WTC11 (cell line): ENCODE results near the gene HFE. TPM values are rescaled to one million over a fixed set of nuclear protein-coding genes. Genes with fewer than 3 reads are reported as not detected.
A peak's percentile ranks its signal among the peaks of the same experiment; 100 is the strongest.

Experiments used
- ATAC-seq: fragments of 200-7000 bp; cut with Tn5 transposase; 2 replicates; pipeline ENCODE4 v1.10.0; 2021; ENCODE audit warnings: mild to moderate bottlenecking, moderate library complexity
- CTCF ChIA-PET: fragments of 300-600 bp; sonication (Branson Sonifier 250); formaldehyde crosslinking; loops from one replicate; lab custom pipeline; 2021; ENCODE audit warnings: antibody characterized with exemption; lab: Charles Lee
- POLR2A ChIA-PET: fragments of 350-600 bp; sonication (Branson Sonifier 250); formaldehyde crosslinking; loops from one replicate; lab custom pipeline; 2021; ENCODE audit warnings: antibody characterized with exemption; lab: Charles Lee
- DNase-seq: peaks from one replicate; pipeline ENCODE4 v3.0.0; 2021; ENCODE audit warnings: low spot score
- H3K27ac Mint-ChIP-seq: 2 replicates; pipeline ENCODE4 v1.8.0; 2021; ENCODE audit warnings: mixed read lengths
- H3K27me3 Mint-ChIP-seq: 2 replicates; pipeline ENCODE4 v1.8.0; 2021; ENCODE audit warnings: low read depth, mild to moderate bottlenecking, moderate library complexity, mixed read lengths
- H3K36me3 Mint-ChIP-seq: 2 replicates; pipeline ENCODE4 v1.8.0; 2021; ENCODE audit warnings: mixed read lengths
- H3K4me1 Mint-ChIP-seq: 2 replicates; pipeline ENCODE4 v1.8.0; 2022; ENCODE audit warnings: mixed read lengths
- H3K4me3 Mint-ChIP-seq: 2 replicates; pipeline ENCODE4 v1.8.0; 2021; ENCODE audit warnings: mild to moderate bottlenecking, moderate library complexity, mixed read lengths
- H3K9me3 Mint-ChIP-seq: 2 replicates; pipeline ENCODE4 v1.8.0; 2021; ENCODE audit warnings: mixed read lengths
- ATF3 ChIP-seq: sonication (generic); formaldehyde crosslinking; conservative IDR thresholded peaks from 2 replicates; pipeline ENCODE4 v1.8.1; 2022; ENCODE audit warnings: mild to moderate bottlenecking, missing genetic modification reagents
- CREB1 ChIP-seq: sonication (generic); formaldehyde crosslinking; IDR thresholded peaks from 2 replicates; pipeline ENCODE4 v1.8.0; 2023; ENCODE audit warnings: mild to moderate bottlenecking, missing genetic modification reagents
- CTCF ChIP-seq: fragments of 200-600 bp; IDR thresholded peaks from 2 replicates; pipeline ENCODE4 v1.8.0; 2022; ENCODE audit warnings: antibody characterized with exemption
- FOXJ3 ChIP-seq: sonication (generic); formaldehyde crosslinking; IDR thresholded peaks from 2 replicates; pipeline ENCODE4 v1.9.0; 2021; ENCODE audit warnings: missing genetic modification reagents, mild to moderate bottlenecking, borderline replicate concordance
- FOXK1 ChIP-seq: sonication (generic); formaldehyde crosslinking; IDR thresholded peaks from 2 replicates; pipeline ENCODE4 v1.8.0; 2022; ENCODE audit warnings: mild to moderate bottlenecking, moderate library complexity, missing genetic modification reagents
- GABPB1 ChIP-seq: sonication (generic); formaldehyde crosslinking; IDR thresholded peaks from 2 replicates; pipeline ENCODE4 v1.8.1; 2023; ENCODE audit warnings: mild to moderate bottlenecking, missing genetic modification reagents
- JUN ChIP-seq: sonication (generic); formaldehyde crosslinking; IDR thresholded peaks from 2 replicates; pipeline ENCODE4 v1.8.0; 2023; ENCODE audit warnings: mild to moderate bottlenecking, missing genetic modification reagents
- KAT7 ChIP-seq: sonication (generic); formaldehyde crosslinking; IDR thresholded peaks from 2 replicates; pipeline ENCODE4 v1.8.1; 2023; ENCODE audit warnings: missing genetic modification reagents, mild to moderate bottlenecking, borderline replicate concordance
- MAX ChIP-seq: sonication (generic); formaldehyde crosslinking; IDR thresholded peaks from 2 replicates; pipeline ENCODE4 v1.8.0; 2022; ENCODE audit warnings: mild to moderate bottlenecking, missing genetic modification reagents
- MLX ChIP-seq: sonication (generic); formaldehyde crosslinking; IDR thresholded peaks from 2 replicates; pipeline ENCODE4 v1.8.1; 2023; ENCODE audit warnings: mild to moderate bottlenecking, missing genetic modification reagents, moderate library complexity
- MXD4 ChIP-seq: fragments of 250-450 bp; sonication (Bioruptor Pico); IDR thresholded peaks from 2 replicates; pipeline ENCODE4 v1.8.0; 2021; ENCODE audit warnings: mild to moderate bottlenecking, moderate library complexity, borderline replicate concordance
- NFYB ChIP-seq: sonication (generic); formaldehyde crosslinking; conservative IDR thresholded peaks from 2 replicates; pipeline ENCODE4 v1.8.0; 2022; ENCODE audit warnings: low read depth, missing genetic modification reagents
- NR1H2 ChIP-seq: sonication (generic); formaldehyde crosslinking; IDR thresholded peaks from 2 replicates; pipeline ENCODE4 v1.9.0; 2021; ENCODE audit warnings: mild to moderate bottlenecking, moderate library complexity, missing genetic modification reagents
- NR2C2 ChIP-seq: sonication (generic); formaldehyde crosslinking; IDR thresholded peaks from 2 replicates; pipeline ENCODE4 v1.8.0; 2022; ENCODE audit warnings: mild to moderate bottlenecking, missing genetic modification reagents
- OVOL2 ChIP-seq: fragments of 250-450 bp; sonication (Bioruptor Pico); IDR thresholded peaks from 2 replicates; pipeline ENCODE4 v1.9.0; 2021; ENCODE audit warnings: mild to moderate bottlenecking, borderline replicate concordance
- PREB ChIP-seq: sonication (generic); formaldehyde crosslinking; IDR thresholded peaks from 2 replicates; pipeline ENCODE4 v1.8.1; 2022; ENCODE audit warnings: mild to moderate bottlenecking, missing genetic modification reagents, moderate library complexity, borderline replicate concordance
- PRRX2 ChIP-seq: fragments of 250-450 bp; sonication (Bioruptor Pico); IDR thresholded peaks from 2 replicates; pipeline ENCODE4 v1.8.0; 2021; ENCODE audit warnings: mild to moderate bottlenecking
- SOX15 ChIP-seq: fragments of 250-450 bp; sonication (Bioruptor Pico); IDR thresholded peaks from 2 replicates; pipeline ENCODE4 v1.9.0; 2021; ENCODE audit warnings: mild to moderate bottlenecking
- ZBTB21 ChIP-seq: sonication (generic); formaldehyde crosslinking; IDR thresholded peaks from 2 replicates; pipeline ENCODE4 v1.8.1; 2023; ENCODE audit warnings: mild to moderate bottlenecking, missing genetic modification reagents, borderline replicate concordance
- ZNF219 ChIP-seq: sonication (generic); formaldehyde crosslinking; IDR thresholded peaks from 2 replicates; pipeline ENCODE4 v1.8.0; 2023; ENCODE audit warnings: missing genetic modification reagents, mild to moderate bottlenecking, borderline replicate concordance
- ZNF263 ChIP-seq: sonication (generic); formaldehyde crosslinking; IDR thresholded peaks from 2 replicates; pipeline ENCODE4 v1.8.1; 2022; ENCODE audit warnings: low read depth, mild to moderate bottlenecking, moderate library complexity, missing genetic modification reagents
- ZNF416 ChIP-seq: fragments of 250-450 bp; sonication (Bioruptor Pico); IDR thresholded peaks from 2 replicates; pipeline ENCODE4 v1.9.0; 2021; ENCODE audit warnings: mild to moderate bottlenecking, inconsistent platforms
- ZNF425 ChIP-seq: fragments of 250-450 bp; sonication (Bioruptor Pico); conservative IDR thresholded peaks from 2 replicates; pipeline ENCODE4 v1.9.0; 2021; ENCODE audit warnings: mild to moderate bottlenecking
- ZNF532 ChIP-seq: fragments of 250-450 bp; sonication (Bioruptor Pico); IDR thresholded peaks from 2 replicates; pipeline ENCODE4 v1.9.0; 2021; ENCODE audit warnings: mild to moderate bottlenecking, borderline replicate concordance
- total RNA-seq: library from RNA; stranded (reverse); gene quantifications from 3 replicates; pipeline ENCODE4 v1.2.3, GENCODE V29; 2021
- TF ChIP-seq, protein P1 (sequence below): sonication (generic); formaldehyde crosslinking; IDR thresholded peaks from 2 replicates; pipeline ENCODE4 v1.8.1; 2023; ENCODE audit warnings: mild to moderate bottlenecking, moderate library complexity, missing genetic modification reagents

HFE gene
- total RNA-seq, 1 experiment from 2014 or later: 1.9 TPM

DNA sequence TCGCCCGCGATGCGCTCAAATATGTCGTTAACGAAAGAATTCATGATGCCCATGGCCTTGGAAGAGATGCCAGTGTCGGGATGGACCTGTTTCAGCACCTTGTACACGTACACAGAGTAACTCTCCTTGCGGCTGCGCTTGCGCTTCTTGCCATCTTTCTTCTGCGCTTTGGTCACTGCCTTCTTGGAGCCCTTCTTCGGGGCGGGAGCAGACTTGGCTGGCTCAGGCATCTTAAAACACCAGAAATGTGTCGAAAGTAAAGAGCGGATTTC, 36.4 kb downstream of the HFE start:
- DNase-seq (peak; percentile 58), ATAC-seq (no peak)
- CTCF ChIA-PET: interaction anchor here (0.7 to 1.5 kb wide), 4 partner anchors 20 to 97 kb away, joined by 3 to 7 read pairs (median 4); a partner anchor contains a TSS
- Mint-ChIP-seq H3K4me1 (peaks cover 44% of the 10 kb centered on the region), H3K27ac (peak overlapping the region; percentile 99), H3K9me3 (no peaks in the 10 kb centered on the region), H3K27me3 (no peaks in the 10 kb centered on the region), H3K4me3 (peak overlapping the region; percentile 95), H3K36me3 (peaks cover 30% of the 10 kb centered on the region)
- POLR2A ChIA-PET: interaction anchor here (0.6 to 8.3 kb wide), 70 partner anchors 11 to 1770 kb away, joined by 3 to 563 read pairs (median 8); partner anchors contain the start of gene HFE
- no peak for TF ChIP-seq ATF3 (CRISPR knock-in tag)
- TF ChIP-seq GABPB1 (CRISPR knock-in tag): no peak
- 0 out of 2 replicates have a peak, but pooled peaks have one; percentile 38 for TF ChIP-seq NR2C2 (CRISPR knock-in tag)
- no peak for TF ChIP-seq ZBTB21
- TF ChIP-seq FOXK1: peak; percentile 29
- TF ChIP-seq OVOL2 (CRISPR knock-in tag): no peak
- no peak for TF ChIP-seq PREB (CRISPR knock-in tag)
- TF ChIP-seq NR1H2 (CRISPR knock-in tag): no peak
- TF ChIP-seq NFYB (CRISPR knock-in tag): no peak
- peak; percentile 46; the same call in 1 of the 2 replicates for TF ChIP-seq ZNF416 (CRISPR knock-in tag)
- TF ChIP-seq JUN (CRISPR knock-in tag): peak; percentile 40; the same call in 1 of the 2 replicates
- no peak for TF ChIP-seq ZNF219 (CRISPR knock-in tag)
- no peak for TF ChIP-seq MAX (CRISPR knock-in tag)
- TF ChIP-seq MLX (CRISPR knock-in tag): no peak
- TF ChIP-seq ZNF263 (CRISPR knock-in tag): no peak
- no peak for TF ChIP-seq MXD4 (CRISPR knock-in tag)
- peak; percentile 63; the same call in 1 of the 2 replicates for TF ChIP-seq ZNF425 (CRISPR knock-in tag)
- TF ChIP-seq ZNF532 (CRISPR knock-in tag): no peak; the same call in 1 of the 2 replicates
- TF ChIP-seq CREB1 (CRISPR knock-in tag): no peak
- TF ChIP-seq PRRX2 (CRISPR knock-in tag): no peak
- no peak for TF ChIP-seq CTCF
- TF ChIP-seq, protein P1, sequence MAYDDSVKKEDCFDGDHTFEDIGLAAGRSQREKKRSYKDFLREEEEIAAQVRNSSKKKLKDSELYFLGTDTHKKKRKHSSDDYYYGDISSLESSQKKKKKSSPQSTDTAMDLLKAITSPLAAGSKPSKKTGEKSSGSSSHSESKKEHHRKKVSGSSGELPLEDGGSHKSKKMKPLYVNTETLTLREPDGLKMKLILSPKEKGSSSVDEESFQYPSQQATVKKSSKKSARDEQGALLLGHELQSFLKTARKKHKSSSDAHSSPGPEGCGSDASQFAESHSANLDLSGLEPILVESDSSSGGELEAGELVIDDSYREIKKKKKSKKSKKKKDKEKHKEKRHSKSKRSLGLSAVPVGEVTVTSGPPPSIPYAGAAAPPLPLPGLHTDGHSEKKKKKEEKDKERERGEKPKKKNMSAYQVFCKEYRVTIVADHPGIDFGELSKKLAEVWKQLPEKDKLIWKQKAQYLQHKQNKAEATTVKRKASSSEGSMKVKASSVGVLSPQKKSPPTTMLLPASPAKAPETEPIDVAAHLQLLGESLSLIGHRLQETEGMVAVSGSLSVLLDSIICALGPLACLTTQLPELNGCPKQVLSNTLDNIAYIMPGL (CRISPR knock-in tag): 0 out of 2 replicates have a peak, but pooled peaks have one; percentile 12
- no peak for TF ChIP-seq SOX15 (CRISPR knock-in tag)
- TF ChIP-seq FOXJ3 (CRISPR knock-in tag): no peak
- TF ChIP-seq KAT7 (CRISPR knock-in tag): no peak
